Uterus (tissue), 4 donors: ENCODE data around the gene ALOX12B. TPM values are rescaled to one million over a fixed set of nuclear protein-coding genes. Genes with fewer than 3 reads are reported as not detected.

Experiments
- DNase-seq, 2 donors: peaks; one replicate each; pipeline ENCODE4 v3.0.0-alpha.2; 2019 to 2020
- H3K27ac ChIP-seq, 2 donors: fragments of 200-600 bp; sonication (generic); 1 replicate in 1 of 2; 2 replicates in 1 of 2; pipeline ENCODE4 v1.5.1; 2016 to 2018
- H3K27me3 ChIP-seq, 2 donors: fragments of 200-600 bp; sonication (generic); one replicate each; pipeline ENCODE4 v1.5.1; 2018 to 2019; ENCODE audit warnings: control low read depth in 1 of 2
- H3K36me3 ChIP-seq, 2 donors: fragments of 200-600 bp; sonication (generic); one replicate each; pipeline ENCODE4 v1.5.1; 2019; ENCODE audit warnings: control low read depth in 1 of 2
- H3K4me1 ChIP-seq, 2 donors: fragments of 200-600 bp; sonication (generic); one replicate each; pipeline ENCODE4 v1.5.1; 2018 to 2019; ENCODE audit warnings: control low read depth in 1 of 2
- H3K4me3 ChIP-seq, 2 donors: fragments of 200-600 bp; sonication (generic); 1 replicate in 1 of 2; 2 replicates in 1 of 2; pipeline ENCODE4 v1.5.1; 2018 to 2019; ENCODE audit warnings: mild to moderate bottlenecking in 1 of 2
- H3K9me3 ChIP-seq, 2 donors: fragments of 200-600 bp; sonication (generic); one replicate each; pipeline ENCODE4 v1.5.1; 2019; ENCODE audit warnings: control low read depth in 1 of 2
- POLR2A ChIP-seq, 2 donors: fragments of 450-650 bp; IDR thresholded peaks; one replicate each; pipeline ENCODE4 v1.6.1; 2016; ENCODE audit warnings: antibody characterized with exemption in 2 of 2, mild to moderate bottlenecking in 1 of 2, moderate library complexity in 1 of 2
- intact Hi-C: fragments of 100-400 bp; cut with DNase I; formaldehyde crosslinking; loops from one replicate; pipeline ENCODE4 v1.15.1; 2023; ENCODE audit warnings: low total_unique reads
- total RNA-seq, 4 donors: library from RNA; depleted of rRNA in 3 of 4; stranded (reverse); fragments of >200 nt in 3 of 4; gene quantifications; one replicate each; pipeline versions ENCODE4 v1.1.0 to v1.2.4, GENCODE V29; 2014 to 2023
- TF ChIP-seq, protein P1 (sequence below), 4 experiments: fragments of 200-600 bp in 2 of 4; fragments of 450-650 bp in 2 of 4; sonication (generic) in 2 of 4; IDR thresholded peaks; one replicate each; pipeline ENCODE4 v1.5.1; 2016 to 2019; ENCODE audit warnings: antibody characterized with exemption in 4 of 4, mild to moderate bottlenecking in 2 of 4, moderate library complexity in 1 of 4
- donor health status: DM: yes; HTN: yes; CAD: no.

ALOX12B gene
- total RNA-seq, 4 donors from 2014 or later = not detected

DNA sequence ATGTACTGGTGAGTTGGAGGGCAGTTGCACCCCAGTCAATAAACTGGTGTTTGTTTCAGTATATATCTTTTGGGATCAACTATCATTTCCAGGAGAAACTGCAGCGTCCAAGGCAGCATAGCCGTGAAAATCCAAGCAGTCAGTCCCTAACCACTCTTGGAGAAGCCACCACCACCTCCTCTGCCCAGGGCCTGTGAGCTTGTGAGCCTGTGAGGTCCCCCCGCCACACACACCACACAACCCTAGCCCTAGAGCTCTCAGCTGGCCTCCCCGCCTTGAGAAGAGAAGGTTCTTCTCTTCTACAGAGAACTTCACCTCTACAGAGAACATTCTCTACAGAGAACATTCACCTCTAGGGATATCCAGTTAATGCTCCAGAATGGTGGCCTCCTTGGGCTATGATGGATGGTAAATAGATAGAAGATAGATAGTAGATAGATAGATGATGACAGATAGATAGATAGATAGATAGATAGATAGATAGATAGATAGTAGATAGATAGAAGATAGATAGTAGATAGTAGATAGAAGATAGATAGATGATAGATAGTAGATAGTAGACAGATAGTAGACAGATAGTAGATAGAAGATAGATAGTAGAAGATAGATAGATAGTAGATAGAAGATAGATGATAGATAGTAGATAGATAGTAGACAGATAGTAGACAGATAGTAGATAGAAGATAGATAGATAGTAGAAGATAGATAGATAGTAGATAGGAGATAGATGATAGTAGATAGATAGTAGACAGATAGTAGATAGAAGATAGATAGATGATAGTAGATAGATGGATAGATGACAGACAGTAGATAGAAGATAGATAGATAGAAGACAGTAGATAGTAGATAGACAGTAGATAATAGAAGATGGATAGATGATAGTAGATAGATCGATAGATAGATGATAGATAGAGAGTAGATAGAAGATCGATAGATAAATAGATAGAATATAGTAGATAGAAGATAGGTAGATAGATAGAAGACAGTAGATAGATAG is 35.0 kb downstream of the ALOX12B start:
- no peaks in the 10 kb centered on the region for H3K36me3 ChIP-seq
- H3K27ac ChIP-seq = no peak overlapping the region
- no peak overlapping the region for H3K4me3 ChIP-seq
- no peaks in the 10 kb centered on the region for H3K4me1 ChIP-seq
- no peaks in the 10 kb centered on the region for H3K27me3 ChIP-seq
- intact Hi-C loops = no loop called here
- no peak for TF ChIP-seq POLR2A (IDR thresholded peaks at IDR 0.05)
- TF ChIP-seq, protein P1, sequence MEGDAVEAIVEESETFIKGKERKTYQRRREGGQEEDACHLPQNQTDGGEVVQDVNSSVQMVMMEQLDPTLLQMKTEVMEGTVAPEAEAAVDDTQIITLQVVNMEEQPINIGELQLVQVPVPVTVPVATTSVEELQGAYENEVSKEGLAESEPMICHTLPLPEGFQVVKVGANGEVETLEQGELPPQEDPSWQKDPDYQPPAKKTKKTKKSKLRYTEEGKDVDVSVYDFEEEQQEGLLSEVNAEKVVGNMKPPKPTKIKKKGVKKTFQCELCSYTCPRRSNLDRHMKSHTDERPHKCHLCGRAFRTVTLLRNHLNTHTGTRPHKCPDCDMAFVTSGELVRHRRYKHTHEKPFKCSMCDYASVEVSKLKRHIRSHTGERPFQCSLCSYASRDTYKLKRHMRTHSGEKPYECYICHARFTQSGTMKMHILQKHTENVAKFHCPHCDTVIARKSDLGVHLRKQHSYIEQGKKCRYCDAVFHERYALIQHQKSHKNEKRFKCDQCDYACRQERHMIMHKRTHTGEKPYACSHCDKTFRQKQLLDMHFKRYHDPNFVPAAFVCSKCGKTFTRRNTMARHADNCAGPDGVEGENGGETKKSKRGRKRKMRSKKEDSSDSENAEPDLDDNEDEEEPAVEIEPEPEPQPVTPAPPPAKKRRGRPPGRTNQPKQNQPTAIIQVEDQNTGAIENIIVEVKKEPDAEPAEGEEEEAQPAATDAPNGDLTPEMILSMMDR (IDR thresholded peaks at IDR 0.05) = no peak
- no peak for DNase-seq
- no peaks in the 10 kb centered on the region for H3K9me3 ChIP-seq

DNA sequence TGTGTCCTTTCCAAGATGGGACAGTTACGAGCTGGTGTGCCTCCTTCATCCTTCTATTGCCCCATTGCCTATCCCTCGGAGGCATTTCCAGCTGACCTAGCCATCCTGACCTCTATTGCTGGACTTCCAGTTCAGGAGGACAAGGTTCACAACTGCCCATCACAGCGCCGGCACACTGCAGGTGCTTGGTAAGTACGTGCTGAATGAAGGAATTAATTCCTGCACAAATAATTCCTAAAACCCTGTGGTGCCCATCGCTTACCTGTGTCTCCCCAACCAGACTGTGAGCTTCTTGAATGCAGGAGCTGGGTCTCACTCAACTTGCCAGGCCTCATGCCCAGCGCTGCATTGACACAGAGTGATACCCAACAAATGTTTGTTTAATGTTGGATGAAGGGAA is 35.7 kb downstream of the ALOX12B start:
- intact Hi-C loops = no loop called here

DNA sequence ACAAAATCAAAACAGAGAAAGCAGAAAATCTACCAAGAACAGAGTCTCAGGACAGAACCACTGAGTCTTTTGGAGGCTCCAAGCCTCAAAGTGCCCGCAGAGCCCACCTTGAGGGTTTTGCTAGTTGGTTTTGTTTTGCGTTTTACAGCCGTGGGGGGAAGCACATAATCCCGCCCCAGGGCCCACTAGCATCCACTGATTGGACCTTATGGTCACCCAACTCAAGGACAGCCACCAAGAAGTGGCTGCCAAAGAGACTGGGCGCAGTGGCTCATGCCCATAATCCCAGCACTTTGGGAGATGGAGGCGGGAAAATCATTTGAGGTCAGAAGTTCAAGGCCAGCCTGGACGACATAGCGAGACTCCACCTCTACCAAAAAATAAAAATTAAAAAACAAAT is 38.8 kb downstream of the ALOX12B start:
- no peaks in the 10 kb centered on the region for H3K36me3 ChIP-seq
- TF ChIP-seq, protein P1 (IDR thresholded peaks at IDR 0.05) = no peak
- no peak for TF ChIP-seq POLR2A (IDR thresholded peaks at IDR 0.05)
- H3K4me3 ChIP-seq = no peak overlapping the region
- no peaks in the 10 kb centered on the region for H3K9me3 ChIP-seq
- no peak for DNase-seq
- no peaks in the 10 kb centered on the region for H3K4me1 ChIP-seq
- H3K27me3 ChIP-seq = no peaks in the 10 kb centered on the region
- intact Hi-C loops = no loop called here
- no peak overlapping the region for H3K27ac ChIP-seq

More for the DNA sequence above, 35.7 kb downstream of the ALOX12B start:
- no peak for DNase-seq
- no peak overlapping the region for H3K27ac ChIP-seq
- H3K9me3 ChIP-seq = no peaks in the 10 kb centered on the region
- no peaks in the 10 kb centered on the region for H3K36me3 ChIP-seq
- no peaks in the 10 kb centered on the region for H3K27me3 ChIP-seq
- TF ChIP-seq, protein P1 (IDR thresholded peaks at IDR 0.05) = no peak
- no peak for TF ChIP-seq POLR2A (IDR thresholded peaks at IDR 0.05)
- H3K4me1 ChIP-seq = no peaks in the 10 kb centered on the region
- no peak overlapping the region for H3K4me3 ChIP-seq

DNA sequence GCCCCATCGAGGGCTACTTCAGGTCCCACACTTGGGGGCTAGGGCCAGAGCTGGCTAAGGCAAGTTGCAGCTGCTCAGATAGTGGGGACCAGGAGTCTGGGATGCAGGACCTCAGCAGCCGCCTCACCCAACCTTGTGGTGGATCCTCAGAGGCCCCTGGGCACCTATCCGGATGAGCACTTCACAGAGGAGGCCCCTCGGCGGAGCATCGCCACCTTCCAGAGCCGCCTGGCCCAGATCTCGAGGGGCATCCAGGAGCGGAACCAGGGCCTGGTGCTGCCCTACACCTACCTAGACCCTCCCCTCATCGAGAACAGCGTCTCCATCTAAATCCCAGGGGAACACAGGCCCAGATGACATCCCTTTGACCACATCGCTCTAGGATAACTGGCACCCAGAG is 39.3 kb downstream of the ALOX12B start:
- Histone ChIP-seq H3K27me3 (no peaks in the 10 kb centered on the region), H3K27ac (no peak overlapping the region), H3K4me1 (no peaks in the 10 kb centered on the region), H3K36me3 (no peaks in the 10 kb centered on the region), H3K4me3 (no peak overlapping the region), H3K9me3 (no peaks in the 10 kb centered on the region)
- TF ChIP-seq POLR2A (IDR thresholded peaks at IDR 0.05) = no peak
- TF ChIP-seq, protein P1 (IDR thresholded peaks at IDR 0.05) = no peak
- intact Hi-C loops = no loop called here
- DNase-seq = no peak

DNA sequence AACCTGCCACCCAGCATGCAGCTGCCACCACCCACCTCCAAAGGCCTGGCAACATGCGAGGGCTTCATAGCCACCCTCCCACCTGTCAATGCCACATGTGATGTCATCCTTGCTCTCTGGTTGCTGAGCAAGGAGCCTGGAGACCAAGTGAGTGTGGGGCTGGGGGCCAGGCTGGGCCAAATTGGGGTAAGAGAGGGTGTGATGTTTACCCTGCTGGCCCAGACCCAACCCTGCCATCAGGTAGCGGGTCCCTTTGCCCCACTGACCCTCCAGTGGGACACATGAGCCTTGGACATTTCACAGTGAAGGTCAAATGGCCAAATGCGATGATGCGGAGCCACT is 39.8 kb downstream of the ALOX12B start:
- Histone ChIP-seq H3K4me3 (no peak overlapping the region), H3K36me3 (no peaks in the 10 kb centered on the region), H3K9me3 (no peaks in the 10 kb centered on the region), H3K27ac (no peak overlapping the region), H3K27me3 (no peaks in the 10 kb centered on the region), H3K4me1 (no peaks in the 10 kb centered on the region)
- TF ChIP-seq, protein P1 (IDR thresholded peaks at IDR 0.05) = no peak
- TF ChIP-seq POLR2A (IDR thresholded peaks at IDR 0.05) = no peak
- DNase-seq = no peak
- intact Hi-C loops = no loop called here
